GM18520 (cell line): ENCODE data around the gene FST.

Source experiments
- ATAC-seq: cut with Tn5 transposase; IDR thresholded peaks from one replicate; pipeline ENCODE4 v1.9.1; 2021; ENCODE audit not compliant: unreplicated experiment

FST gene

GRCh38 chr5:53480416-53481158, at the start of gene FST:
Gene FST (plus strand): TSS chr5:53480629. CDS start chr5:53480792, 163 bp downstream.
- ATAC-seq, result no peak

- no peak for ATAC-seq
Measured at GRCh38 chr5:53431665-53432064, 48.8 kb upstream of the FST start.

GRCh38 chr5:53433026-53433425, 47.4 kb upstream of the FST start:
- no peak for ATAC-seq

- no peak for ATAC-seq
Measured at GRCh38 chr5:53434541-53434940, 45.9 kb upstream of the FST start.

- no peak for ATAC-seq
Measured at GRCh38 chr5:53436480-53437191, 43.8 kb upstream of the FST start.

GRCh38 chr5:53438079-53438478, 42.4 kb upstream of the FST start:
- no peak for ATAC-seq

- ATAC-seq, result no peak
Measured at GRCh38 chr5:53438486-53439472, 41.6 kb upstream of the FST start.

- no peak for ATAC-seq
Measured at GRCh38 chr5:53442961-53443360, 37.5 kb upstream of the FST start.

- ATAC-seq, result no peak
Measured at GRCh38 chr5:53445569-53445968, 34.9 kb upstream of the FST start.

- no peak for ATAC-seq
Measured at GRCh38 chr5:53446908-53447307, 33.5 kb upstream of the FST start.

GRCh38 chr5:53448851-53449250, 31.6 kb upstream of the FST start:
- ATAC-seq, result no peak

GRCh38 chr5:53453898-53454718, 26.3 kb upstream of the FST start:
- no peak for ATAC-seq

GRCh38 chr5:53454719-53455000, 25.8 kb upstream of the FST start:
- no peak for ATAC-seq

GRCh38 chr5:53456366-53456765, 24.1 kb upstream of the FST start:
- ATAC-seq, result no peak

GRCh38 chr5:53463909-53464621, 16.4 kb upstream of the FST start:
- no peak for ATAC-seq

- ATAC-seq, result no peak
Measured at GRCh38 chr5:53464722-53465121, 15.7 kb upstream of the FST start.

- ATAC-seq, result no peak
Measured at GRCh38 chr5:53469946-53470687, 10.3 kb upstream of the FST start.

GRCh38 chr5:53472279-53472678, 8.2 kb upstream of the FST start:
- ATAC-seq, result no peak

- ATAC-seq, result no peak
Measured at GRCh38 chr5:53472720-53473510, 7.5 kb upstream of the FST start.
